Measurements from ENCODE around the gene BTG4.

DNA sequence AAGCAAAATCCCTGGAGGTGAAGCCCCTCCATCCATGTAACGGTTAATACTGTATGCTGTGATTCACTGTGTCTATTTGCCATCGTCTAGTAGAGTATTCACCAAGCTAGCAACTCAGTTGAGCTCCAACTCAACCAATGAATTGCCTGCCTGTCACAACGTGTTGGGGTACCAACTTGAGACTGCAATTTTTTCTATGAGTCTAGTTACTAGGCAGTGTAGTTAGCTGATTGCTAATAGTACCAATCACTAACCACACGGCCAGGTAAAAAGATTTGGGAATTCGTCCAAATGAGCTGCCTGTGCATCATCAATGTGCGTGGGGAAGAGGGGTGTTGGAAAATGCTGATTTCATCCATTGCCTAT, 1.0 kb upstream of the BTG4 start:
- no peak for TF ChIP-seq CTCF (IDR thresholded peaks at IDR 0.05)
- no peak for TF ChIP-seq POLR2A (IDR thresholded peaks at IDR 0.05)
- TF ChIP-seq EP300 (IDR thresholded peaks at IDR 0.05), result no peak
- no peak for TF ChIP-seq POLR2AphosphoS5 (IDR thresholded peaks at IDR 0.05)

Measured in upper lobe of left lung (tissue), 4 donors.